Inferior parietal cortex (tissue), 1 donor: ENCODE data around the gene CFAP299.
"Not testable (repeated sequence)": the region's sequence is repeated elsewhere in the genome, so short reads cannot be mapped to it uniquely, and the experiment has no call there.

Source experiments
- DNase-seq: peaks from one replicate; pipeline ENCODE4 v3.0.0-alpha.2; 2016; ENCODE audit errors: extremely low spot score

CFAP299 gene

GRCh38 chr4:80608281-80608980 lies 272.9 kb downstream of the CFAP299 start:
- DNase-seq, result no peak

- DNase-seq, result no peak
These were observed 274.7 kb downstream of the CFAP299 start for GRCh38 chr4:80610199-80610598.

GRCh38 chr4:80610845-80611677 lies 275.5 kb downstream of the CFAP299 start:
- DNase-seq, result no peak

- DNase-seq, result no peak
These were observed 276.1 kb downstream of the CFAP299 start for GRCh38 chr4:80611678-80611979.

GRCh38 chr4:80613470-80613869 lies 277.9 kb downstream of the CFAP299 start:
- DNase-seq, result no peak

- DNase-seq, result no peak
These were observed 278.8 kb downstream of the CFAP299 start for GRCh38 chr4:80614319-80614718.

GRCh38 chr4:80615099-80615498 lies 279.6 kb downstream of the CFAP299 start:
- no peak for DNase-seq

- DNase-seq, result no peak
These were observed 283.6 kb downstream of the CFAP299 start for GRCh38 chr4:80619070-80619674.

- no peak for DNase-seq
These were observed 296.3 kb downstream of the CFAP299 start for GRCh38 chr4:80631861-80632260.

- no peak for DNase-seq
These were observed 301.7 kb downstream of the CFAP299 start for GRCh38 chr4:80637190-80637589.

GRCh38 chr4:80646061-80646460 lies 310.5 kb downstream of the CFAP299 start:
- no peak for DNase-seq

GRCh38 chr4:80655662-80656061 lies 320.1 kb downstream of the CFAP299 start:
- DNase-seq, result no peak

- not testable (repeated sequence) for DNase-seq
These were observed 334.6 kb downstream of the CFAP299 start for GRCh38 chr4:80670118-80670517.

- DNase-seq, result no peak
These were observed 342.9 kb downstream of the CFAP299 start for GRCh38 chr4:80678413-80678812.

- DNase-seq, result no peak
These were observed 345.4 kb downstream of the CFAP299 start for GRCh38 chr4:80680934-80681333.

- DNase-seq, result no peak
These were observed 349.7 kb downstream of the CFAP299 start for GRCh38 chr4:80685214-80685613.

- DNase-seq, result not testable (repeated sequence)
These were observed 352.2 kb downstream of the CFAP299 start for GRCh38 chr4:80687736-80688135.

- no peak for DNase-seq
These were observed 358.6 kb downstream of the CFAP299 start for GRCh38 chr4:80694171-80694570.

GRCh38 chr4:80705311-80705710 lies 369.8 kb downstream of the CFAP299 start:
- DNase-seq, result no peak

GRCh38 chr4:80709082-80709869 lies 373.7 kb downstream of the CFAP299 start:
- DNase-seq, result no peak

- no peak for DNase-seq
These were observed 375.4 kb downstream of the CFAP299 start for GRCh38 chr4:80710748-80711451.
